ENCODE results near the gene KIF5B. TPM values are rescaled to one million over a fixed set of nuclear protein-coding genes. Genes with fewer than 3 reads are reported as not detected.
"Not testable (repeated sequence)": the region's sequence is repeated elsewhere in the genome, so short reads cannot be mapped to it uniquely, and the experiment has no call there.

KIF5B gene
- total and polyA plus RNA-seq, 2 of the 4 experiments (the other 2 are of a cell fraction): 33.5 to 68.5 TPM

DNA sequence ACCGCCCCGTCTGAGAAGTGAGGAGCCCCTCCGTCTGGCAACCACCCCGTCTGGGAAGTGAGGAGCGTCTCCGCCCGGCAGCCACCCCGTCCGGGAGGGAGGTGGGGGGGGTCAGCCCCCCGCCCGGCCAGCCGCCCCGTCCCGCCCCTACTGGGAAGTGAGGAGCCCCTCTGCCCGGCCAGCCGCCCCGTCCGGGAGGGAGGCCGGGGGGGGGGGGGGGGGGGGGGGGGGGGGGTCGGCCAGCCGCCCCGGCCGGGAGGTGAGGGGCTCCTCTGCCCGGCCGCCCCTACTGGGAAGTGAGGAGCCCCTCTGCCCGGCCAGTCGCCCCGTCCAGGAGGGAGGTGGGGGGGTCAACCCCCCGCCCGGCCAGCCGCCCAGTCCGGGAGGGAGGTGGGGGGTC, 86.4 kb downstream of the KIF5B start:
- H3K23ac ChIP-seq (ENCODE audit: low read depth, low read length); H4K91ac ChIP-seq (ENCODE audit: insufficient read depth, low read depth, low read length); H3K27ac ChIP-seq (ENCODE audit: insufficient read depth, low read length); ATAC-seq (ENCODE audit: low read depth); BruUV-seq (replicated peaks); H2AK5ac ChIP-seq (ENCODE audit: low read depth, low read length); H3K18ac ChIP-seq (ENCODE audit: low read depth, low read length); H4K5ac ChIP-seq (ENCODE audit: low read depth, low read length); dilution Hi-C loops (cut with HindIII; ENCODE audit: low sequenced_read_pairs, unreplicated experiment); H2BK5ac ChIP-seq (ENCODE audit: low read depth, low read length, poor library complexity, severe bottlenecking); H2AFZ ChIP-seq (replicated peaks; ENCODE audit: low read length, poor library complexity); H3K9ac ChIP-seq (ENCODE audit: low read depth, low read length); intact Hi-C loops (cut with micrococcal nuclease); H3K4me3 ChIP-seq (ENCODE audit: insufficient read depth, low read depth, low read length); DNase-seq; H2BK20ac ChIP-seq (ENCODE audit: low read depth, low read length); H3K4ac ChIP-seq (ENCODE audit: low read depth, low read length); in situ Hi-C loops (cut with MboI; ENCODE audit: low sequenced_read_pairs); POLR2A ChIA-PET (ENCODE audit: unreplicated experiment); H3K56ac ChIP-seq (ENCODE audit: extremely low read depth, insufficient read depth, low read length); H2AK9ac ChIP-seq (replicated peaks; ENCODE audit: low read depth, low read length, poor library complexity); CTCF ChIA-PET; H4K8ac ChIP-seq (ENCODE audit: low read depth in 2 of 2, low read length in 2 of 2); H4K20me1 ChIP-seq (ENCODE audit: insufficient read depth, low read length); H2BK15ac ChIP-seq (ENCODE audit: low read depth, low read length); H3K79me1 ChIP-seq (ENCODE audit: low read depth in 1 of 2, low read length in 2 of 2); H3K4me2 ChIP-seq (ENCODE audit: low read depth, low read length); H3K9me1 ChIP-seq (ENCODE audit: insufficient read depth, low read length); H3K4me1 ChIP-seq (ENCODE audit: control insufficient read depth, insufficient read depth, low read length); H3K27me3 ChIP-seq (ENCODE audit: control insufficient read depth, insufficient read depth, low read length); H3K14ac ChIP-seq (replicated peaks; ENCODE audit: low read depth, low read length); H3K36me3 ChIP-seq (ENCODE audit: control insufficient read depth, insufficient read depth, low read length); H2BK120ac ChIP-seq (ENCODE audit: low read depth, low read length); H3K9me3 ChIP-seq (ENCODE audit: control insufficient read depth, insufficient read depth, low read length): not testable (repeated sequence)
- WGBS, 2 experiments (ENCODE audit: extremely low coverage in 2 of 2, insufficient read length in 1 of 2): no CpG with 5 or more reads among the region's 32 CpGs
